ENCODE data around the gene FBXL7.

The FBXL7 gene

DNA sequence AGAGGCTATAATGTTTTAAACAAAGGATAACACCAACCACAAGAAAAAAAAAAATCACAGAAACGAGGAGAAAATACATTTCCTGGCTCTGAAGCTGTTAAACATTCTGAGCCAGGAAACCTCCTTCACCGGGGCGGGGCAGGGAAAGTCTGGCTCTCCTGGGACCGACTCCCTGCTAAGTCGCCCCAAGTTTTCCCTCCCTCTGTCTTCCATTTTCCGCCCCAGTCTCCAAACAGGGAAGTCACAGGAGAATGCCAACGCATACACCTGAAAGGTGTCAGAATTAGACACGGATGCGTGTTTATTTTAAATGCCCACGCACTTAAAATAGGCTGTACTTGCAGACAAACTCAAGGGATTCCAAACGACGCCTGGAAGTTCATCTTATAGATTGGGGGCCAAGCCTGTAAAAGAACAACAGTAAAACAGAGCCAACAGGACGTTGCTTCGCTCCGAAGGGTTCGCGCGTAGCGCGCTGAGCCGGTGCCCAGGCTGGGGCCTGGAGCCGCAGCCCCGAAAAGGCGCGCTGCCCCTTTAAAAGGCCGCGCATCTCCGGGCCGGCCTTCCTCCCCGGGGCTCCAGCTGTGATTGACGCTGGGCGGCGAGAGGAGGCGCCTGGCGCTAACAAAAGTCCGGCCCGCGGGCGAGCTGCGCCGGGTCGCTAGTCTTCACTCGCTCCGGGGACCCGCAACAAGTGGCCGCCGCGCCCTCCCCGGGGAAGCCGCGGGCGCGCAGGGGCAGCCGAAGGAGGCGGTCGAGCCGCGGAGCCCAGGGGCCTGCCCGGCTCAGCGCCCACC, at the start of gene FBXL7:
TSS of gene FBXL7 (plus strand) at position 653 of the 797 bp plus-strand sequence.
- no peak for DNase-seq

DNA sequence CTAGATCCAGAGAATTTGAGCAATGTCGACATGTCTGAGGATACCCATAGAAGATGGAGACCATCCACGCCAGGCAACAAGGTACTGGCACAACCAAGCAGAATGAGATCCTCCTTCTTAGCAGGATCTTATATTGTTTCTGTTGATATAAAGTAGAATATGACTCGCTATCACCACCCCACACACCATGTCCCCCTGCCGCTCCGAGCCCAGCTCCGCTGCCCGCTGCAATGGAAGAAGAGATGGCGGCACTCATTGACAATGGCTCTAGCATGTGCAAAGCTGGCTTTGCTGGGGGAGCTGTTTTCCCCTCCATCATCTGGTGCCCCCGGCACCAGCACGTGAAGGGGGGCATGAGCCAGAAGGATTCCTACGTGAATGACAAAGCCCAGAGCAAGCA, 49.5 kb upstream of the FBXL7 start:
- no peak for DNase-seq

DNA sequence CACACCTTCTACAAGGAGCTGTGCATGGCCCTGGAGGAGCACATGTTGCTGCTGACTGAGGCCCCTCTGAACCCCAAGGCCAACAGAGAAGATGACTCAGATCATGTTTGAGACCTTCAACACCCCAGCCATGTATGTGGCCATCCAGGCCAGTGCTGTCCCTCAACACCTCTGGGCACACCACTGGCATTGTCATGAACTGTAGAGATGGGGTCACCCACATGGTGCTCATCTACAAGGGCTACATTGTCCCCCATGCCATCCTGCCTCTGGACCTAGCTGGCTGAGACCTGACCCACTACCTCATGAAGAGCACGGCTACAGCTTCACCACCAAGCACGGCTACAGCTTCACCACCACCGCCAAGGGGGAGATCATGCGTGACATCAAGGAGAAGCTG, 49.0 kb upstream of the FBXL7 start:
- no peak for DNase-seq

DNA sequence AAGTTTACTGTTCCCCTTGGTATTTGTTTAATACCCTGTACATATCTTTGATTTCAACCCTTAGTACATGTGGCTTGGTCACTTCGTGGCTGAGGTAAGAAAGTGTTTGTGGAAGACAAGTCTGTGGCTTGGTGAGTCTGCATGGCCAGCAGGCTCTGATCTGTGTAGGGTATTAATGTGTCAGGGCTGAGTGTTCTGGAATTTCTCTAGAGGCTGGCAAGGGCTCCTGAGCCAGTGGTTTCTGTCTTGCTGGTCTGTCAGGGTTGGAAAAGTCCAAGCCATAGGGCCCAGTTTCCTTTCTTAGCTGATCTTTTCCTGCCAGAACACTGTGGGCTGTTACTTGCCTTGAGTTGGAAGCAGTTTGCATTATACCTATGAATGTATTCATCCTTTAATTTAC, 48.0 kb upstream of the FBXL7 start:
- DNase-seq = no peak

DNA sequence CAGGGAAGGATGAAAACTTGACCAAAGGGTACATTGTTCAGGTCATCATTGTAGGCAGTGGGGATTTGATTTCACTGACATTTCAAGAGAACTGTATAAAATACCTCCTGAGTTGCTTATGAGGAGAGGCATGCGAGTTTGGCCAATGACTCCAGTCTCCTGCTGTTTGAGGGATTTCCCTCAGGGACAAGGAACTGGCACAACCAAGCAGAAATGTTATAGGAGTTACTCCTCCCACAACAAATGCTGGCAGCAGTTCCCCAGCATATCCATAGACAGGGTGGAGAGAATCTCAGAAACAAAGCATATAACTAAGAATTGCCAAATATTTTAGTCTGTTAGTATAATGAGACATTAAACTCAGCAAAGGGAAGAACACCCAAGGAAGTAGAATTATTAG, 47.2 kb upstream of the FBXL7 start:
- no peak for DNase-seq

DNA sequence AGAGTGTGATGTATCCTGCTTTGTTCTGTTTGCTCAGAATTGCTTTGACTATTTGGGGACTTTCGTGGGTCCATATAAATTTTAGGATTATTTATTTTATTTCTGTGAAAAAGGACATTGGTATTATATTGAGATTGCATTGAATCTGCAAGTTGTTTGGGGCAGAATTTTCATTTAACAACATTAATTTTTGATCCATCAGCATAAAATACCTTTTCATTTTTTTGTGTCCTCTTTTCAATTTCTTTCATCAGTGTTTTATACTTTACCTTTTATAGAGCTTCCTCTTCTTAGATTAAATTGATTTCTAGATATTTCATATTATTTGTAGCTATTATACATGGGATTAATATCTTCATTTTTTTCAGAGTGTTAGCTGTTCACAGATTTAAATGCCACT, 40.8 kb upstream of the FBXL7 start:
- no peak for DNase-seq

DNA sequence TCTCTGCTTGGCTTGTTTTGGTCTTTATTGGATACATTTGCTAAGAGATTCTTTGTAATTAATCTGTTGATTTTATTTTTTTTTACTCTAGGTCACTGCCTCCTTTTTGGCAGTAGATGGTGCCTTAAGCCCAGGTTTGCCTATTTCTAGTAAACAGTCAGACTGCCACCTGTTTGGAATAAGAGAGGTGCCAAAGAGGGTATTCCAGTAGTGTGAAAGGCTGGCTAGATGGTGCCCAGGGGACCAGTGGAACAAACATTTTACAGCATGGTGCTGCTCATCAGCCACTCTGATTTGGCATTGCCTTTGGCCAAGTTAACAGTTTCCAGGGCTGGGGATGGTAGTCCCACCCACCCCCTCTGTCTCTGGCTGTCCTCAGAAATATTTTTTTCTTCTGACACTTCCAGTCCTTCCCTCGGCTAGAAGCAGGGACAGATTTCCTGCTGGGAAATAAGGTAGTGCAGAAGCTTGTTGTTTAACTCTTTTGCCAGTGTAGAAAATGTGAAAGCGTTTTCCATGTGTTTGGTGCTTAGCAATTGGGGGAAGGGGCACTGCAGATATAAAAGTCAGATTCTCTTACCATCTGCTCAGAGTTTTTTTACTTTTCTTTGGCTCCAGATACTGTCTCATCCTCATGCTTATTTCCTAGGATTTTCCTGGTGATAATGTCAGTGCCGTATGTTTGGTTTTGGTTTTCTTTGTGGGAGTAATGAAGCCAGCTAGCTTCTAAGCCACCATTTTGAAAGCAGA, 36.6 kb upstream of the FBXL7 start:
- DNase-seq = no peak

DNA sequence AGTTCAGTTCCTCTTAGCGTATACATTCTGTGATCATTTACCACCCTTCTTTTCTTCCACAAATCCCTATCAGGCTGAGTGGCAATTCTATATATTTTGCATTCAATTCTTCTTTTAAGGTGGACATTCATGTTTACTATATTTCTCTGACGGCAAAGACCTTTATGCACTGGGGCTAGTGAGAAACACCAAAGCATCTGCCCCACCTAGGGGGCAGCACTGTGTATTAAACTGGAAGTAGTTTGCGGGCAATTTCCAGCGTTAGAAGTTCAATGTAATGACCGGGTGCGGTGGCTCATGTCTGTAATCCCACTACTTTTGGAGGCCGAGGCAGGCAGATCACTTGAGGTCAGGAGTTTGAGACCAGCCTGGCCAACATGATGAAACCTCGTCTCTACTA, 27.9 kb upstream of the FBXL7 start:
- DNase-seq = no peak

DNA sequence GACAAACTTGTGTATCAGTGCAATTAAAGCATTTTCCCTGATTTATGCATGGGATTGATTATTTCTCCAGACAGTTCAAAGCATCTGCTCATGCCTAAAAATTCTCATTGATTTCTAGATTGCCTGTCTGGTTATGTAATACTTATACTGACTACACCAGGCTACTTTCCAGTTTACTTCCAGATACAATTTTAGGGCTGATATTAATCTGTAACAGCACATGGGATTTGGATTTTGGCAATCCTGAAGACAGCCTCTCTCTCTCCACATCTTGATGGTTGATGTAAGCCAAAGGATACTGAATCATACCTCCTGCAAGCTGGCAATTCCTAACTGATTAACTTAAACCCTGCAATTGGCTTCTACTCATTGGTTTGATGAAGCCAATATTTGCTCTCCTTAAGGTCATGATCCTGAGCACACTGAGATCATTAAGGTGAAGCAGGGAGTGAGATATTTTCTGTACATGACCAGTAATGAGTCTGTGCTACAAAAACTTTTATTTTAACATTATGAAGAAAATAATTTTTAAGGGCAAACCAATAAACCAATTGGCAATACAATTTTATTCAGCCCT, 25.7 kb upstream of the FBXL7 start:
- DNase-seq = no peak

DNA sequence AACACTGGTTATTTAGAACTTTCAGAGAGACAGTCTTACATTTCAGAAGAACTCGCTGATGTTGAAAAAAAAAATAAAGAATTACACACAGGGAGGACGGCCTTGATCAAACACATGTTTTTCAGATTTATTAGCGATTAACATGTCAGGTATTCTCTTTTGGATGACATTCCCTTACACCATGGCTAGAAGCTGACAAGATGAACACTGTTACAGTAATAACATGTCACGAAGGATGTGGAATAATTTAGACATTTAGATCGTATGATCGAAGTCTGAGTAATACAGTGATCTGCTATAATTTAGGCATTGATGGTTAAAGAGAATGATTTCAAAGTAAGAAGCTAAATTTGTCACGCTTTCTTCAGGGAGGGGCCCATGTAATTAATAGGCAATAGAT, 24.6 kb upstream of the FBXL7 start:
- DNase-seq = no peak

DNA sequence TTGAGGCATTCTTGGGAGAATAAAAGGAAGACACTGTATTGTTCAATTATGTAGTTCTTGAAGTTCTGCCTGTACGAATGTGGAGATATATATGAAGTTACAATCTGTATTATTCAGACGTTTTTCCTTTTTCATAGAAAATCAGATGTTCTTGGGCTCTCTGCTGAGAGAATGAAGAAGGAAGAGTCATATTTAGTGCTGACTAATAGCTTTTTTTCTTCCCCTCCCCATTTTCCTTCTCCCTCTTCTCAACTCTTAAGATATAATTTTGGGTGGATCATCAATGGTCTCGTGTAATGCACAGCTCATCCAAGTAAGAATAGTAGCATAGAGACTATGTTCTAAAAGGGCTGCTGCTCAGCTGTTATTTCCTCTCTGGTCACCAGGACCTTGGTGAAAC, 23.0 kb upstream of the FBXL7 start:
- DNase-seq = no peak

DNA sequence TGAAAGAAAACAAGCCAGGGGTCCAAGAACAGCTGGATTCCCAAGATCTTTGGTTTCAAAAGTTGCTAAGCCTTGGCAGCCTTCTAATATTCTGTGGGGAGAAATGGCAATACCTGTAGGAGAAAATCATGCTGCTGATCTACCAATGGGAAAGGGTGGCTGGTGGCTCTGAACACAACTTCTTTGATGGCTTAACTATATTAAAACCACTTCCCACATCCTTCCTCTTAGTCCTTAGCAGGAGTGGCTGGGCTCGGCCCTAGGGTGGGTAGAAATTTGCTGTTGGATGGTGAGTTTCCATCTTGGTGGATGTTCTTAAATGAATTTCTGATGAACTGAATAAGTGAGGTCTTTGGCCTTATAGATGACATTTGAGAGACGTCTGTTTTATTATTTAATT, 19.5 kb upstream of the FBXL7 start:
- DNase-seq = no peak

DNA sequence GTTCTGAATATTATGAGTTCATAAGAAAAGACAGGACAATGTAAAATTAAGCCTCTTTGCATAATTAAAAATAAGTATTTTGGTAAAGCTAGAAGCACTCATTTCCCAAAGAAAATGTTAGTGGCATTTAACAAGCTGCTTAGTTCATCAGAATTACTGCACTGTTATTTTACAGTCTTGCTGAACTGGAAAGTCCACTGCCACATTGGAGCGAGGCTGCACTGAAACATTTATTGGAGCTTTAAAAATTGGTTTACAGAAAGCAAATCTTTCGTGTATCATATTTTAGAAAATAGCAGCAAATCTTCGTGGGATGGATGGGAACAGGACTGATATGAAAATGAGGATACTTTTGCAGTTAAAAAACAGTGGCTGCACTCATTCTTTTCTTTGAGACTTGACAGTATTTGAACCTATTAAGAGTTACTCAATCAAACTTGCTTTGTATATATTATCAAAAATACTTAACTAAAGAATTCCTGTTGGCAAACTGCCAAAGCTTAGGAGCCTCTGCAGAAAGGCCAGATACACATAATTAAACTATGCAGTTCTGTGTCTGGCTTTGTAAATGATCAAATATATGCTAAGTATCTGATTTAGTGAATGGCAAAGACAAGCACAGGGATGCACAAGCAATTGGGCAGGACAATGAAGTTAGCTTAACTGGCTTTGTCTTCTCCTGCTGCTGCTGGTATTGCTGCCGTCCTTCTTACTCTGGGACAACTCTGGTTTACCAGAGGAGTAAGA, 16.5 kb upstream of the FBXL7 start:
- DNase-seq = no peak

DNA sequence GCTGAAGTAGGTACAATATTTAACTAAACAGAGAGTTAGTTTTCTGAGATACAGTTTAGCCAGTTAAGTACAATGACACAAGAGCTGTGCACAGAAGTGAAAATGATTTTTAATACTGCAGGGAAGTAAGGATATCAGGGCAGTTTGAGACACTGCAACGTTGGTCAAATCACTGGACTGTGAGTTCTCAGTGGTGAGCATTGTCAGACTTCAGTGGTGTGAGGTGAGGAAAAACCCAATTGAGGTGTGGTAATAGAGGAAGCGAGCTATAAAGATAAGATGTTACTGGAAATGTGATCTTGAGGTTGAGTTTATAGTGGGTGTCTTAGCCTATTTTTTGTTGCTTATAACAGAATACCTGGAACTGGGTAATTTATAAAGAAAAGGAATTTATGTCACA, 12.8 kb upstream of the FBXL7 start:
- no peak for DNase-seq

DNA sequence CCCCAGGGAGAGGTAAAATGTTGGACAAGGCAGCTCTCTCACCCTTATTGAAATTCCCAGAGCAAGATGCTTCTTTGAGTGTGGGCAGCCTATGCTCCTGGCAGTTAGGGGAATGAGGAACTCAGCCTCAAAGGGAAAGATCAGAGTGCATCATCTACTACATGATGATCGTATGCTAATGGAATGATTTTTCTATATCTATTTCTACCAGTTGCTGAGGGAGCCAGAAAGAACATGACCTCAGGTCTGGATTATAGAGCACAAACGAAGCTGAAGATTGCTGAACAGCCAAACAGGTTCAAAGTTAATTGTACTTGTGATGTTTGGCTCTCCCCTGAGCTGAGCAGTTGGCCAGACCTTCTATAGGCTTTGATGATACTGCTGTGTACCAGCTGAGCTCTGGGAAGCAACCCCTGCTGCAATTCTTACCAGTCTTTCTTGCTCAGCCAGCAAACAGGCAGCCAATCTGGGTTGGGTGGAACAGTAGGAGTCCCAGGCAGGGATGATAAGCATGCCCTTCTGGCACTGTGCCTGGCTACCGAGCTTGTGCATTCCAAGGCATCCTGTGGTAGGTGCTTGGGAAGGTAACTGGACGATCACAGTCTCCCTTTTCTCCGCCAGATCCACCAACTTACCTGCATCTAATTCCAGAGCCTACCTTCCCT, 10.3 kb upstream of the FBXL7 start:
- DNase-seq = no peak

DNA sequence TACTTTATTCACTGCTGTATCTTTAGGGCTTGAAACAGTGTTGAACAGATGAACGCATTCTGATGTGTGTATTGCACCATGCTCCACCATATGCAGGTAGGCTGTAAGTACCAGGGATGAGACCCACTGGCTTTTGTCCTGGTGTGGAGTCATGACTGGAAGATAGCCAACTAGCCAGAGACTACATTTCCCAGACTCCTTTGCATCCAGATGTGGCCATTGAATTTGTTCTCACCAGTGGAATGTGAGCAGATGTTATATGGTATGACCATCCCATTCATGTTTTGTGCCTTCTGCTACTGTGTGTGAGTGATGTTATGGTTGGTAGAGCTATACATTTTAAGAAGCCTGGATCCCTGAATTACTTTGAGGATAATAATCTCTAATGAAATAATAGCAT, 7.4 kb upstream of the FBXL7 start:
- no peak for DNase-seq

DNA sequence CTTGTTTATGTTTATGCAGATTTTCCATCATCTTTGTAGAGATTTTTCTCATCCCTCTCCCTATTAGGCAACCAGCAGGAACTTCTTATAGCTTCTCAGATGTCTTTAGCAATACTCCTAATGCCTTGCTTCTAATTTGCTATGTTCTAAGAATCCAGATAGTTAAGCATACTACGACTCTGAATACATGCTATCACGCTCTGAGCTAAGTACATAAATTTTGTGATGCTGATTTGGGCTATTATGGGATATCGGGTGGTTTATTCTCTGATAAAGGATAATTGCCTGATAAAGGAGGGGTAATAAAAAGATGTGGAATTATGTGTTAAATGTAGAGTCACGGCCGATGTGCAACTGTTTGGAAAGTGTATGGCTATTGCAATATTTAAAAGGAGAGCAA, 6.5 kb upstream of the FBXL7 start:
- no peak for DNase-seq

DNA sequence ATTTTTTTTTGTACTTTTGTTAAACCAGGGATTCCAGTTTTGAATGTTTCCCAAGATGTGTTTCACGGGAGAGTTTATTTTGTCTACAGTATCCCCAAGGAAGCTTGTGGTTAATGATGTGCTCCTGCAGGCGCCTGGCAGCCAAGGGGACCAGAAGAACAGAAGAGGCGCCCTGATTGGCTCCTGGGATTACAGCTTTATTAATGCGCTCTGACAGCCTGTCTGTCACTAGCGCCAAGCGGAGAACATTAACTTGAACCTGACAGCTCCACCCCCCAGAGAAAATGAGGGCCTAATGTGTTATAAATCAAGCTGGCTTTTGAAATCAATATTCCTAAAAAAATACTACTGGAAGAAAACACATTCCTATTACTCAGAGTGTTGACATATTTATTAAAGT, 5.0 kb upstream of the FBXL7 start:
- no peak for DNase-seq

DNA sequence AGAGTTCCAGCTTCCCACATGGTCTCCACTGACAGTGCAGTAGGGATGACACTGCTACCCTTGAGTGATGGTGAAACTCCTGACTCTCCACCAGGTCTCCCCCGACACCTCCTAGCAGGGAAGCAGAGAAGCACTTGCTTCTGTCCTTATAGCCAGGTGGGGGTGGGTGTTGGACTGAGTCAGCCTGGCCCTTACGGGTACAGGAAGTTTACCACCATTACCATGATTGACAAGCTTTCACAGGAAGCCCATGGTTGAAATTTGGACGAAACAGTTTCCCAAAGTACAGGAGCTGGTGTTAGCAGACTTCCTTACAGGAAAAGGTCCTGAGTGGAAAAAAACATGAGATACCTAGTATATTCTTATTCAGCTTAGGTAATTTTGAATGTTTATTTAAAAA, 3.1 kb upstream of the FBXL7 start:
- DNase-seq = no peak

DNA sequence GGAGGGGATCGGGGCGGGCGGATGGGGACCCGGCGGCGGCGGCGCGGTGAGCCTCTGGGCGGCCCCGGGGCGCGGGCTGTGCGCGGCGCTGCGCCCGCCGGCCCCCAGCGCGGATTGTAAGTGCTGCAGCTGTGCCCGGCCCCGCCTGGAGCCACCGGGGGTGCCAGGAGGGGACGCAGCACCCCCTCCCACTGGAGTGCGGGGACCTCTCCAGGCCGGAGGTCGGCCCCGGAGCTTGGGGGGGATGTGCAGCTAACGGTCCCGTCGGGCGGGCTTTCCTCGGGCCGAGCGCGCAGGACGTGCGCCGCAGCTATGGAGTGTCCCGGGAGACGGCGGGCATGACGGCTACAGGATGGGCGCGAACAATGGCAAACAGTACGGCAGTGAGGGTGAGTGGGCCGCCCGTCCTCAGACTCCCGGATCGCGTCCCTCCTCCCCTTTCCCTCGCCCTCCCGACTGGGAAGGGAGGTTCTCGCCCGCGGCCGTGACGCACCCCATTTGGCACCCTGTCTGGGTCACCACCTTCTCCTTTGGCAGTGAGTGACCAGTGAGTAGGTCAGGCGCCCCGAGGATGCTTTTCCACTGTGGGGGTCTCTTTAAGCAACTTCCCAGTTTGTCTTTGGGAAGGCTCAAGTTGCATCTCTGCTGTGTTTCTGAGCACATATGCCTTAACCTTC, 483 bp downstream of the FBXL7 start:
- DNase-seq = no peak

DNA sequence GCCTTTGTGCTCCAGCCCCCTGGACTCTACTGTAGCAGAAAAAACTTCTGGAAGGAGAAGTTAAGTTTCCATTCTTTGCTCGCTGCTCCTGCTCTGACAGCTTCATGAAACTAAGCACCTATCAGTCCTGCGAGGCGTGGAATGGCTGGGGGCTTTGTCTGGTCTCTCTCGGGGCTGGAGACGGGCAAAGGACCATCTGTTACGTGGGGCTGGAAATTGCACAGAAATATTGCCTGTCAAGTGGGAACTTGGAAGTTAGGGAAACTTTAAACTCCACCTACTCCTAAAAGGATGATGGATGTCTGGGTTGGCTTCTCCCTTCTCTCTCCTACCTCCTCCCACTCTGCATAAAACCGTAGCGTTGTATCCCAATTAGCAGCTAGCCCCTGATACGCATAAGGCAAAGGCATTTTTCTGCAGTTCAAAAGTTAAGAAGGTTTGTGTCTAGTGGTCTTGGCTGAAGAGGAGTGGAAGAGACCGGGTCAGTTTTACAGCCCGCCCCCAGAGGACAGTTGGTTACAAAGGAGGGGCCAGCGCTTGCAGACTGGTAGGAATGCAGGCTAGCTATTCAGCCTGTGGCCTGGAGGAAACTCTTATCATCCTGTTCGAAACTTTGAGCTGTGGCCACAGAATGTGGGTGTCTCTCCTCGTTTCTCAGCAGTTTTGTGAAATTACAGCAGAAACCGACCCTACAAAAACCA, 1.3 kb downstream of the FBXL7 start:
- no peak for DNase-seq

DNA sequence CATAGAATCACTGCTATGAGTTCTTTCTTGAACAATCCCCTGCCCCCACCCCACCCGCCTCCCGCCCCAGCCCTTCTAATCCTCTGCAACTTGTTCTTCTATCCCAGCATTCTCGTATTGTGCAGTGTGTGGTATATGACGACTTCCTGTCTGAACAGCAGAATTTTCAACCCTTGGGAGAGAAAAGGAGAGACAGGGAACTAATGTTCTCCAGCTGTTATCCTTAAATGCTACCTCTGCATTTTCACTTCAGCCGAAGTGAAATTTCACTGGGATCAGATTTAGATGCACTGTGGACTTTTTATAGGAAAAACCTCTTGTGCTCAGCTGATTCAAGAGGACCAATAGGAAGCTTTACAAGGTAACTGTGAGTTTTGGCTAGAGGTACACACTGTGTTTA, 2.2 kb downstream of the FBXL7 start:
- DNase-seq = no peak

All from inflammatory macrophage treated with lipopolysaccharide for 1 hour (primary cell).